Activated T-cell treated with anti-CD3 and anti-CD28 coated beads for 48 hours (primary cell): ENCODE data around the gene TMC8.
"Not testable (repeated sequence)": the region's sequence is repeated elsewhere in the genome, so short reads cannot be mapped to it uniquely, and the experiment has no call there.

Experiments
- DNase-seq: peaks from one replicate; pipeline ENCODE4 v3.0.0-alpha.2; 2020; ENCODE audit warnings: low read depth

TMC8 gene, protein sequence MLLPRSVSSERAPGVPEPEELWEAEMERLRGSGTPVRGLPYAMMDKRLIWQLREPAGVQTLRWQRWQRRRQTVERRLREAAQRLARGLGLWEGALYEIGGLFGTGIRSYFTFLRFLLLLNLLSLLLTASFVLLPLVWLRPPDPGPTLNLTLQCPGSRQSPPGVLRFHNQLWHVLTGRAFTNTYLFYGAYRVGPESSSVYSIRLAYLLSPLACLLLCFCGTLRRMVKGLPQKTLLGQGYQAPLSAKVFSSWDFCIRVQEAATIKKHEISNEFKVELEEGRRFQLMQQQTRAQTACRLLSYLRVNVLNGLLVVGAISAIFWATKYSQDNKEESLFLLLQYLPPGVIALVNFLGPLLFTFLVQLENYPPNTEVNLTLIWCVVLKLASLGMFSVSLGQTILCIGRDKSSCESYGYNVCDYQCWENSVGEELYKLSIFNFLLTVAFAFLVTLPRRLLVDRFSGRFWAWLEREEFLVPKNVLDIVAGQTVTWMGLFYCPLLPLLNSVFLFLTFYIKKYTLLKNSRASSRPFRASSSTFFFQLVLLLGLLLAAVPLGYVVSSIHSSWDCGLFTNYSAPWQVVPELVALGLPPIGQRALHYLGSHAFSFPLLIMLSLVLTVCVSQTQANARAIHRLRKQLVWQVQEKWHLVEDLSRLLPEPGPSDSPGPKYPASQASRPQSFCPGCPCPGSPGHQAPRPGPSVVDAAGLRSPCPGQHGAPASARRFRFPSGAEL

DNA sequence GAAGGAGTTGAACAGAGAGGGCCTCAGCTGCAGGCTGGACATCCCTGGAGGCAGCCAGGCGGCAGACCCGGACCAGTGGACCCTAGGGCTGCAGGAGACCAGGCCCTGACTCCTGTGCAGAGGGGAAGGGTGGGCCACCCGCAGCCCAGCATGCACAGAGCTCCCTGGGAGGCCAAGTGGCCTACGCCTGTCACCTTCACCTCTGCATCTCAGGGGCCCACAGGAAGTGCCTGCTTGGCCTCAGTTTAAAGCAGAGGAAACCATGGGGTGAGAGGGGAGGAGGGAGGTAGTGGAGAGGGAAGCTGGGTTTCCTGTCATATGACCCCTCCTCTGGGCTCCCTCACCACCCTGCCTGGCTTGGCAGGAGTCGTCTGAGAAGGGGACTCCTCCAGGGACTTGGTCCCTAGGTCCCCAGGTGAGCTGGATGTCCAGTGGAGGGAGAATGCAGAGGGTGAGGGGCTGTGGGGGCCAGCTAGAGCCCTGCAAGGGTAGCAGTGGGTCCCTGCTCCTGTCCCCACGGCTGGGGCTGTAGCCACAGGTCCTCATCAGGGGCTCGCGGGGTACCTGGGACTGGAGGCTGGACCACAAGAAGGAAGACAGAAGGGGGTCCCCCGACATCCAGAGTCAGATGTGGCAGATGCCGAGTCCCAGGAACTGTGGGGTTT lies at the start of gene TMC8:
TSS of gene TMC8 (plus strand) at position 335 of the 665 bp plus-strand sequence. CDS start 818 bp downstream, outside the sequence.
- no peak for DNase-seq

DNA sequence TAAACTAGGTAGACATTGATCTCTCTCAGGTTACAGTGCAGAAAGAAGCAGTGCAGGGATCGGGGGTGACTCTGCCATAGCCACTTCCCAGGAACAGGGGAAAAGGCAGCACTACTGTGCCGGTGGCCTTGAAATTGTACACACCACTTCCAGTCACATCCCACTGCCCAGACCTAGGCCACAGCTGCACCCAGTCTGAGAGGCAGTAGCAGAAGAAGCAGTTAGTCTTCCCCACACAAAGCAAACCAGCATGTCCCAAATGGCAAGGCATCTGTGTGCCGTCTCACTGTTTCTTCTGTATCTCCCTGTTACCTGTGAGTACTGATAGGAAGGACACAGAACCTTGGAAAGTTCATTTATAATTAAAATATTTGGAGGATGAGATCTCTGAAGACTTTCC lies 49.0 kb upstream of the TMC8 start:
- no peak for DNase-seq

DNA sequence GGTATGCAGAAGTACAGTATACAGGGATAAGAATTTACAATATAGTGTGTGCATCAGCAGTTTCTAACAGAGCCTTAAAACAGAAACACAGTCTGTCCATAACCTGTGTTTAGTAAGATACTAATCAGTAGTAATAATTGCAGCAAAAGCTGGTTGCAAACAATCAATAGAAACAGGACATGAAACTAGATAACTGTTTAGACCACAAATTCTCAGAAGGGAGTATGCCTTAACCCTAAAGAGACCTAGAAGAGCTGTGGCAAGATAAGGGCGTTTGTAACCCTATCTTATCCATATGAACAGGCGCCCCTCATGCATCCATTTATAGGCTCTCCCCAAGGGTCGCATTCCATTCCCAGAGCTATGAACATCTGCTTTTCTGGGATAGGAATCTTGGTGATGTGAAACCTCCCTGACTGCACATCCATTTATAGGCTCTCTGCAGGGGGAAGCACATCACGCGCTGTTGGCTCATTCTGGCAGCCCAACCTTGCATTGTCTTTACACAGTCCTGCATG lies 48.2 kb upstream of the TMC8 start:
- DNase-seq, result not testable (repeated sequence)

DNA sequence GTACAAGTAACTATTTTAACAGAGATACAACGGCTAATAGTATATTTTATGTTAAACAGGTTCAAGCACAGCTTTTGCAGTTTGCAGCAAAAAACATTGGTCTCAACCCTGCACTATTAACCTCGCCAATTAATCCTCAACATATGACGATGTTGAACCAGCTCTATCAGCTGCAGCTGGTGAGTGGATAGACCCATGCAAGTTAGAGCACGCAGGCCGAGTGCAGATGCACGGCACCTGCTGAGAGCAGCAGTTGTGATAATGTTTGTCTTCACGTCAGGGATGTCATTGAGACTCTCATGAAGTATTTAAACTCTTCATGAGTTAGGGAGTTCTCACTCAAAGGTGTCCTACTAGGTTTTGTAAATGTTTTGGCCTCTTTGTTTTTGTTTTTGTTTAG lies 47.6 kb upstream of the TMC8 start:
- DNase-seq, result no peak

DNA sequence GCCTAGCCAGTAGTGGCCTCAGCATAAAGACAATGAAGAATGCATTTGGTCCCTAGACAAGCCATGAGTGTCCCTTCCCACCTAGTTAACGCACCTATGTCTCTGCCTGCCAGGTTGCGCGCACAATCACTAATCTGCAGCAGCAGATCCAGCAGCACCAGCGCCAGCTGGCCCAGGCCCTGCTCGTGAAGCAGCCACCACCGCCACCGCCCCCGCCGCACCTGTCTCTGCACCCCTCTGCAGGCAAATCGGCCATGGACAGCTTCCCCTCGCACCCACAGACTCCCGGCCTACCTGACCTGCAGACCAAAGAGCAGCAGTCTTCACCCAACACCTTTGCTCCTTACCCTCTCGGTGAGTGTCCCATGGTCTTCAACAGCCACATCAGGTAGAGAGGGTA lies 43.8 kb upstream of the TMC8 start:
- DNase-seq, result no peak

DNA sequence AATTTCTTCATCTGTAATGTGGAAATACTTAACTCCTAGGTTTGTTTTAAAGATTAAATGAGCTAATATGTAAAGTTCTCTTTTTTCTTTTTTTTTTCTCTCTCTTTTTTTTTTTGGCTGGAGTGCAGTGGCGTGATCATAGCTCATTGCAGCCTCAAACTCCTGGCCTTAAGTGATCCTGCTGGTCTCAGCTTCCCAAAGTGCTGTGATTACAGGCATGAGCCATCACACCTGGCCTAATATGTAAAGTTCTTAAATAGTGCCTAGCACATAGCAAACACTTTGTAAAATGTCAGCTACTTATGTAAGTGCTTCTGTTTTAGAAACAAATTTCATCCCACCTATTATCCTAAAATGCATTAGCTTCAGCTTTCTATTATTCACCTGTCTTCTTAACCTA lies 42.0 kb upstream of the TMC8 start:
- no peak for DNase-seq

DNA sequence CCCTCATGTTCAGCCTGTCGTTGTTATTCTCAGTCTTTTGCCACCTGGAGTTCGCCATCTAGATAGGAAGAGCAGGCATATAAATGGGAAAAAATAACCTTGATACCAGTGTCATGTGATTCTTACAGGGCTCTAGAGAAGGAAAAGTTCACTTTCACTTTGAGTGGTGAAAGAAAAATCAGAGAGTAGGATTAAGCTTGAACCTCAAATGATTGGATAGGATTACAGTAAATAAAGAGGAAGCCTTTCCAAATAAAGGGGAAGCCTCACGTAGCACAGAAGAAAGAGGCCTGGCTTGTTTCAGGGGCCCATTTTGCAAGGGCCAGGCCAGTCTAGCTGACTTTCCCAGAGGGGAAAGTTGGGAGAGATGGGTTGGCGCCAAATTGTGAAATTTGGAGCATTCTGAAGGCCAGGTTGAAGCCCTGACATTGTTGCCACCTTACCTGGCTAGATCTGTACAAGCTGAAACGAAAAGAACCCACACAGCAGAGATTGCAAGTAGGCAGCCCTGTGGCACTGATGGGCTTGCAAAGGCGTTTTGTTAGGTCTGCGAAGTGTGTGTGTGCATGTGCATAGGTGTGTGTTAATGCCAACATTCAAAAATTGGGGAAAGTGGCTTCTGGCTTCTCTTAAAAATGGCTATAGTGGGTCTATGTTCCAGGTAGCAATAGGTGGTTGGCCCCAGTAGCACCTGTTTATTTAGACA lies 40.8 kb upstream of the TMC8 start:
- DNase-seq, result no peak

DNA sequence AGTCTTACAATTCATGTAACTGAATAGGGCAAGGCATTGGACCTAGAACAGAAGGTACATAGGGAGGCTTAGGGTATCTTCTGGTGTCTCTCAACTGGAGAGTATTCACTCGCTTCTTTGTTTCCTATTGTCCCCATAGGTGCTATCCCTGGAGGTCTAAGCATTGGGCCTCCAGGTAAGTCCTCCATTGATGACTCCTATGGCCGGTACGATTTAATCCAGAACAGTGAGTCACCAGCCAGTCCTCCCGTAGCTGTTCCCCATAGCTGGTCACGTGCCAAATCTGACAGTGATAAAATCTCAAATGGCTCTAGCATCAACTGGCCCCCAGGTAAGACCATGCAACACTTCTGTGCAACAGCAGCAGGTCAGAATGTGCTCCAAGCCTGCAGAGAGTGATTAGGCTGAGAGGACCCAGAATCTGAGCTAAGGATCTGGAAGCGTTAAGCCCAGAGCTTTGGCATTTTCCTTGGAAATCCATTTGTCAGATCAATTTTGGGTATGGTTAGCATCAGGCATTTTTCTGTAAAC lies 37.7 kb upstream of the TMC8 start:
- no peak for DNase-seq

DNA sequence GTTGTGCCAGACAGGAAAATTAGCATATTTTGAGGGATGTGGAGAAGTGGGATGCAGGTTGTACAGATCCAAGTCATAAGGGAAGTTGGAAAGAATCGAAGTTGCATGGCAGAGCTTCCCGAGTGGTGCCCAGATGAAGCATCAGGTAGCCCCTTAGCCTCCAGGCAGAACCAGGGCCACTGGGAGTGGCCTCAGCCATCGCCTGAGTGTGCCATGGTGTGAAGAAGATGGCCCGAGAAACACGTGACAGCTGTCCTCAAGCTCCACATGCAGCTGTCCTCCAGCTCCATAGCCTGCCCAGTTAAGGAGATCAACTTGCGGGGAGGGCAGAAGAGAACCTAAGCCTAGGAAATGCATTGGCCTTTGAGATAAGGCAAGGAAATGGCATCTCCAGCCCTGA lies 35.5 kb upstream of the TMC8 start:
- no peak for DNase-seq

DNA sequence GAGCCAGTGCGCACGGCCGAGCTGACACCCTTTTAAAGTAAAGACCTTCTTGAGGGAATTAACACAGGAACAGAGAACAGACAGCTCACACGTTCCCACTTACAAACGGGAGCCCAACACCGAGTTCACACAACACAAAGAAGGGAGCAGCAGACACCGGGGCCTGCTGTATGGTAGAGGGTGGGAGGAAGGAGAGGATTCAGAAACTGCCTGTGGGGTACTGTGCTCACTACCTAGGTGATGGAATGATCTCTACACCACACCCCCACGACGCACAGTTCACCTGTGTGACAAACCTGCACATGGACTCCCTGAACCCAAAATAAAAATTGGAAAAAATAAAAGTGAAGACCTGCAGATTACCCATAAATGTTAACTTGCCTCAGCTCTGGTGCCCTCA lies 34.5 kb upstream of the TMC8 start:
- no peak for DNase-seq

DNA sequence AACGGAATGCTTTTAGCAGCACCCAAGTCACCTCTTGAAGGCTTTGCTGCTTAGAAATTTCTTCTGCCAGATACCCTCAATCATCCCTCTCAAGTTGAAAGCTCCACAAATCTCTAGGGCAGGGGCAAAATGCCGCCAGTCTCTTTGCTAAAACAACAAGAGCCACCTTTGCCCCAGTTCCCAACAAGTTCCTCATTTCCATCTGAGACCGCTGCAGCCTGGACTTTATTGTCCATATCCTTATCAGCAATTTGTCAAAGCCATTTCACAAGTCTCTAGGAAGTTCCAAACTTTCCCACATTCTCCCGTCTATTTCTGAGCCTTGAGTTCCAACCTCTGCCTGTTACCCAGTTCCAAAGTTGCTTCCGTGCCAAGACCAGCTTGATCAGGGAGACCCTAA lies 29.5 kb upstream of the TMC8 start:
- DNase-seq, result no peak

DNA sequence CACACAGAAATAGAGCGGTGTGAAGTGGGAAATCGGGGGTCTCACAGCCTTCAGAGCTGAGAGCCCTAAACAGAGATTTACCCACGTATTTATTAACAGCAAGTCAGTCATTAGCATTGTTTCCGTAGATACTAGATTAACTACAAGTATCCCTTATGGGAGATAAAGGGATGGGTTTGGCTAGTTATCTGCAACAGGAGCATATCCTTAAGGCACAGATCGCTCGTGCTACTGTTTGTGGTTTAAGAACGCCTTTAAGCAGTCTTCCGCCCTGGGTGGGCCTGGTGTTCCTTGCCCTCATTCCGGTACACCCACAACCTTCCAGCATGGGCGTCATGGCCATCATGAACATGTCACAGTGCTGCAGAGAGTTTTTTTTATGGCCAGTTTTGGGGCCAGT lies 29.0 kb upstream of the TMC8 start:
- no peak for DNase-seq

DNA sequence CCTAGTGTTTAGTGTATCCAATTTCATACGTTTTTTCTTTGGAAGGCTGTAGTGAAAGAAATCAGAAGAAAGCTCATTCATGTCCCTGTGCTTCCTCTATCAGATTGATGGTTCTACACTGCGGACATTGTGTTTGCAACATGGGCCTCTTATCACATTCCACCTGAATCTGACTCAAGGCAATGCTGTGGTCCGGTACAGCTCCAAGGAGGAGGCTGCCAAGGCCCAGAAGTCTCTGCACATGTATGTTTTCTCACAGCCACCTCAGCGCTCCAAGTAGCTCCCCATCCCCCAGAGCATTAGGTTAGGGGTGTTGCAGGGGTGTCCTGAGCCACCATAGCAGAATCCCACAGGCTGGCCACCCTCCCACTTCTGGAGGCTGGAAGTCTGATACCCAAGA lies 27.3 kb upstream of the TMC8 start:
- no peak for DNase-seq

DNA sequence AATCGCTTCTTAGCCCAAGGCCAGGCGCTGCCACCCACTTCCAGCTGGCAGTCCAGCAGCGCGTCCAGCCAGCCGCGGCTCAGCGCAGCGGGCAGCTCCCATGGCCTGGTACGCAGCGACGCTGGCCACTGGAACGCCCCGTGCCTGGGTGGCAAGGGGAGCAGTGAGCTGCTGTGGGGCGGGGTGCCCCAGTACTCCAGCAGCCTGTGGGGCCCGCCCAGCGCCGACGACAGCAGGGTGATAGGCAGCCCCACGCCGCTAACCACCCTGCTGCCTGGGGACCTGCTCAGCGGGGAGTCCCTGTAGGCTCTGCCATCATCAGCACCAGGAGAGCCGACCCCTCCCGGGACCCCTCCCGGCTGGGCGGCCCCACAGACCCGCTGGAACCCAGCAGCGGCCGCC lies 26.0 kb upstream of the TMC8 start:
- no peak for DNase-seq

DNA sequence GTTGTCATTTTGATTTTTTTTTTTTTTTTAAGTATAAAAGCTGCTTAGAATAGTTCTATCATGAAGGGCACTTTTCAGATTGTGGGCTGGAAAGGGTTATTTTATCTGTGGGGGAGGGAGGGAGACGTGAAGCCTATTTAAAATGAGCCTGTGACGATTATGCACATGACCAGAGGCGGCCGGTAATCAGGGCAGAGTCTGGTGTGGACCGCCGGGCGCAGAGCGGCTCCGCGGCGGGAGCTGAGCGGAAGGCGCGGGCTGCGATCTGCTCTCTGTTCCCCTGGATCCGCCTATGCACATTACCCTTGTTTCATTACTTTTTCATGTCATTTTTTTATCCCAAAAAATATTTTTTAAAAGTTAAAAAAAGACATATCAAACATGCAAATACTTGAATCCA lies 25.5 kb upstream of the TMC8 start:
- DNase-seq, result no peak

DNA sequence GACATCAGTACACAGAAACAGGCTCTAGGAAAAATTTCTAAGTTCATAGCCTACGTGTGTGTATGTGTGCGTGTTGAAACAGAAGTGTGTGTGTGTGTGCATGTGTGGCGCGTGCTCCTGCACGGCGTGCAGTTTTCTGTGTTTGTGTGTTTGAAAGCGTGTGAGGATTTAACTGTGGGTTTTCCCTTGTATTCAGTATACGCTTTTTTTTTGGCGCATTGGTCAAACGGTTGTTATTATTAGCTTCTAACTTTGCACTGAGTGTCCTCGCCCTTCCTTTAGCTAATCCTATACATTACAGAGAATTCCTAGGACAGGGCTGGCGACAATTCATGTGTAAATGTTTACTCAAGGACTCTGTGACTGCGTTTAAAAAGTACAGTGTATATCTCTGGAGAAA lies 25.0 kb upstream of the TMC8 start:
- no peak for DNase-seq

DNA sequence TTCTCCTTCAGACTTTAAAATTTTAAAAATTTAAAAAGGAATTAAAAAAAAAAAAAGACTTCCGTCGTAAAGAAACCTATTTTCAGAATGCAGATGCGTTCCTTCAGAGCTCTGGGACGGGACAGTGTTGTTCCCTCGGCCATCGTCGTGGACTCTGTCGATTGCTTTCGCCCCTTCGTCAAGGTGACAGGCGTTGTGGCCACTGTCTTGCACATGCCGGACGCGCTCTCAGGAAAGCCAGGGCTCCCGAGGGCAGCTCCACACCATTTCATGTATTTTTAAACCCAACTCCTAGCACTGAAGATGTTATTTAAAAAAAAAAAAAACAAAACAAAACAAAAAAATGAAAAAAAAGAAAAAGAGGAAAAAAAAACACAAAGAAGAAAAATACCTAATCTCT lies 24.4 kb upstream of the TMC8 start:
- no peak for DNase-seq

DNA sequence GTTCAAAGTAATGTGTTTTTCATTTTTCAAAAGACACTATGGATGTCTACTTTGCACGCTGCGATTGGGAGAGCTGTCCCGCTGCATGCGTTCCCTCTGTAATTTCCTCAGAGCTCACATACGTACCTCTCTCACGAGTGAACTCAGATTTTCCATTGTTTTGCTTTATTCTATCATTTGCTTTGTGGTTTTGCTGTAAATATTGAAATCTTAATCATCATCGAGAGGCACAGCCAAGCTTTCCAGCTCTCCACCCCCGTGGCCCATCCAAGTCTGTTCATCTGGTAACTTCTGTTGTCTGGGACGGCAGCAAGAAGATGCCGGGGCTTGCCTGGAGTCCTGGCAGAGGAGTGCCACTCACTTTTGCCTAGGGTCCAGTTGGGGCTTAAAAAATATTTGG lies 23.1 kb upstream of the TMC8 start:
- no peak for DNase-seq

DNA sequence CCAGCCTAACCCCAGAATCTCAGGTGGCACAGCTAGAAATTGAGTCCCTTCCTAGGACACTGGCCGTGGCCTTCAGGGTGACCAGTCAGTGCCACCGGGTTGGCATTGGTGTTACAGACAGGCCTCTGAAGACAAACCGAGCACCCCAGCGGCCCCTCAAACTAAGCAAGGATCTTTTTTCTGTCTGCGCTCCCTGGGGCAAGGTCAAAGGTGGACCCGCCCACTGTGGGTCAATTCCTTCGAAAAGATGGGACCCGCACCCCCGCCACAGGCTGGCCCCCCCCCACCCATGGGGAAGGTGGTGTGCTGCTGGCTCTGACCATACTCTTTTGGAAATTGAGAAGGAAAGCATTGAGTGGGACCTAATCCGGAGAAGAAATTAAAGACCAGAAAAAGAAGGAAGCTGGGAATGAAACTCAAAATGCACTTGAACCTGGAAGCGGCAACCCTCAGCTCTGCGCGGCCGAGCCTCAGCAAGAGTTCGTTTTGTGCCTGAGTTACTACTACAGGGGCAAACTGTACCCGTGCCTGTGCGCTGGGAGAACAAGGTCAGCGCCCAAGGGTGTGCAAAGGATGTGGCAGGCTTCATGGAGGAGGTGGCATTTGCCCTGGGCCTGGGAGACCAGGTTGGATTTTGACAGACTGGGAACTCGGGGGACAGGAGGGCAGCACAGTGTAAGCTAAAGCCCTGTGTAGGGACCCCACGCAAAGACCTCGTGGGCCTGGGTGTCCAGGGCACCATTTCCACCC lies 22.4 kb upstream of the TMC8 start:
- DNase-seq, result no peak

DNA sequence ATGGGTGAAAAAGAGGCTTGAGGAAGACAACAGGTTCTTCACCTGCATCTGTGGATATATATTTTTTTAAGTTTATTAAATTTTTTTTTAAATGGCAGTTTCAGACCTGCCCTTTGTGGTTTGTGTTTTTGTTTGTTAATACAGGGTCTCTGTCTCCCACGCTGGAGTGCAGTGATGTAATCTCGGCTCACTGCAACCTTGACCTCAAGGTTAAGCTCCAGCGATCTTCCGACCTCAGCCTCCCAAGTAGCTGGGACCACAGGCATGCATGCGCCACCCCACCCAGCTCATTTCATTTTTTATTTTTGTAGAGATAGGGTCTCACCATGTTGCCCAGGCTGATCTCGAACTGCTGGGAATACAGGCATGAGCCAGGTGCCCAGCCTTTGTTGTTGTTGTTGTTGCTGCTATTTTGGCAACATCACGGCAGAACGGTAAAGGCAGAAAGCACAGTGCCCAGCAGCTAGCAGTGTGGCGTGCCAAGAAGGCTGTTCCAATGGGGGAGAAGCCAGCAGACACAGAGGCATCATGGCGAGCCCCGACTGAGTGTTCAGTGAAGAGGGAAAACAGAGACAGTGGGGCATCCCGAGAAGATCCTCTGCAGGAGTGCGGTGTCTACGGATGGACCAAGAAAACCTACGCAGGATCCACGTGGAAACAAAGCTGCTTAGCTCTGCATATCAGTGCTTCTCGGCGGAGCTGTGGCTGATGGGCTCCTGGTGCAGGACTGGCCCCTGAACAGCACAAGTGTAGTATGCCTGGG lies 21.7 kb upstream of the TMC8 start:
- no peak for DNase-seq

DNA sequence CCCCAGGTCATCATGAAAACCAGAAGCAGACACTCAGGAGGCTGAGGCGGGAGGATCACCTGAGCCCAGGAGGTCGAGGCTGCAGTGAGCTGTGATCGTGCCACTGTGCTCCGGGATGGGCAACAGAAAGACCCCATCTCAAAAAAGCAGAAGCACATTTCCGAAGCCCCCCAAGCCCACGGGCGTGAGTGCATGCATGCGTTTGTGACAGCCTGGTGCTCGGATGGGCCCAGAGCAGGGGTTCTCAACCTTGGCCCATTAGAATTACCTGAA lies 21.1 kb upstream of the TMC8 start:
- DNase-seq, result no peak
